Measurements from ENCODE around the gene PIGM. TPM values are rescaled to one million over a fixed set of nuclear protein-coding genes. Genes with fewer than 3 reads are reported as not detected.

PIGM gene
- total RNA-seq (2021) = 4.4 to 5.2 TPM (median 4.4 TPM) in 3 replicates
- Bru-seq, nascent RNA = percentile 92 among the genes with signal in this experiment
- long read RNA-seq, experiment 1, full-length matches to known transcripts = 56 of 57 reads
- long read RNA-seq, experiment 1, partial matches to known transcripts = 0 of 57 reads
- long read RNA-seq, experiment 1, other reads (novel, unspliced or antisense) = 1 of 57 reads
- long read RNA-seq, experiment 2, full-length matches to known transcripts = 11 of 12 reads
- long read RNA-seq, experiment 2, partial matches to known transcripts = 0 of 12 reads
- long read RNA-seq, experiment 2, other reads (novel, unspliced or antisense) = 1 of 12 reads
- long read RNA-seq, experiment 3, full-length matches to known transcripts = 61 of 63 reads
- long read RNA-seq, experiment 3, partial matches to known transcripts = 0 of 63 reads
- long read RNA-seq, experiment 3, other reads (novel, unspliced or antisense) = 2 of 63 reads

DNA sequence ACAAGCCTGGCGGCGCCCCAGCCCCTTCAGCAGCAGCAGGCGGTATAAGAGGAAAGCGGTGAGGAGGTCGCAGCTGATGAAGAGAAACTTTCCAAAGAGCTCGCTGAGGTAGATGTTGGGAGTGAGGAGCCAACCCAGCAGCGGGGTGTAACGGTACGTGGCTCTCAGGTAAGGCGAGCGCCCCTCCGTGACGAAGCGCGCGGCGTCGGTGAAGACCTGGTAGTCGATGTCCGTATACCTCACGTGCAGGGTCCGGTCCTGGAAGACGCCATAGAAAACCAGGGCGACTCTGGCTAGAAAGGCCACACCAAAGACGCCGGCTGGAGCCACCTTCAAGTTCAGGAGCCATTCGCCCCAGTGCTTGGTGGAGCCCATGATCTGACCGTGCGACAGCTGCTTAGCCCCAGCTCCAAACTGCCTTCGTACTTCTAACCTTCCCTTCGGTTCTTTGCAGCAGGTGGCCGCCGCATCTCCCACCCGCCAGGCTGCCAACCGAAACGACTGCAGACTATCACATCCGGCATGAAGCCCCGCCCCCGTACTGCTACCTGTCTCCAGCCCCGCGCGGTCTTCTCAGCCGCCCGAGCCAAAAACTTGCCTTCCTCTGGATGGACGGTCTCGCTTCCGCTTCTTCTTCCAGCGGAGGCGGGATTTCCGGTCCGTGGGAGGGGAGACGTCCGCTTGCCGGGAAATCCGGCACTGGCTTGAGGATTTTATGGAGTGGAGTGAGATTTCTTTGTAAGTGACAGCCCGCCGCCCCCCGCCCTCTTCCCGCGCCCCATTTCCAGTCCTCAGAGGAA lies at the start of gene PIGM:
Gene PIGM, minus strand, starts transcription at position 626 of the 800 bp plus-strand sequence. Its CDS starts 251 bp downstream, at position 375.
- ATAC-seq = peak; percentile 98
- peaks cover 12% of the 10 kb centered on the region; the same call in 1 of the 2 replicates for H3K27me3 Mint-ChIP-seq (ENCODE audit: low read depth)
- POLR2A ChIA-PET = interaction anchor here (0.6 to 1.1 kb wide), 4 partner anchors 10 to 369 kb away, joined by 3 to 4 read pairs (median 3); partner anchors contain the start of gene VANGL2
- H3K9me3 Mint-ChIP-seq = no peaks in the 10 kb centered on the region
- H3K36me3 Mint-ChIP-seq = no peaks in the 10 kb centered on the region
- DNase-seq (ENCODE audit: low spot score) = peak; percentile 99
- CTCF ChIA-PET = interaction anchor here (0.8 to 5.8 kb wide), 9 partner anchors 9 to 251 kb away, joined by 3 to 35 read pairs (median 13); partner anchors contain the start of gene DUSP23
- peak within 1 kb of the TSS; percentile 91 for H3K4me3 Mint-ChIP-seq
- H3K27ac Mint-ChIP-seq = peak within 1 kb of the TSS; percentile 97
- peaks cover 17% of the 10 kb centered on the region for H3K4me1 Mint-ChIP-seq
- no peak for TF ChIP-seq KAT7 (CRISPR knock-in tag; IDR thresholded peaks at IDR 0.05; ENCODE audit: borderline replicate concordance)
- TF ChIP-seq, protein P1, sequence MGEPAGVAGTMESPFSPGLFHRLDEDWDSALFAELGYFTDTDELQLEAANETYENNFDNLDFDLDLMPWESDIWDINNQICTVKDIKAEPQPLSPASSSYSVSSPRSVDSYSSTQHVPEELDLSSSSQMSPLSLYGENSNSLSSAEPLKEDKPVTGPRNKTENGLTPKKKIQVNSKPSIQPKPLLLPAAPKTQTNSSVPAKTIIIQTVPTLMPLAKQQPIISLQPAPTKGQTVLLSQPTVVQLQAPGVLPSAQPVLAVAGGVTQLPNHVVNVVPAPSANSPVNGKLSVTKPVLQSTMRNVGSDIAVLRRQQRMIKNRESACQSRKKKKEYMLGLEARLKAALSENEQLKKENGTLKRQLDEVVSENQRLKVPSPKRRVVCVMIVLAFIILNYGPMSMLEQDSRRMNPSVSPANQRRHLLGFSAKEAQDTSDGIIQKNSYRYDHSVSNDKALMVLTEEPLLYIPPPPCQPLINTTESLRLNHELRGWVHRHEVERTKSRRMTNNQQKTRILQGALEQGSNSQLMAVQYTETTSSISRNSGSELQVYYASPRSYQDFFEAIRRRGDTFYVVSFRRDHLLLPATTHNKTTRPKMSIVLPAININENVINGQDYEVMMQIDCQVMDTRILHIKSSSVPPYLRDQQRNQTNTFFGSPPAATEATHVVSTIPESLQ (CRISPR knock-in tag; IDR thresholded peaks at IDR 0.05) = no peak
- no peak for TF ChIP-seq ZNF138 (CRISPR knock-in tag; conservative IDR thresholded peaks at IDR 0.05)
- TF ChIP-seq, protein P2, sequence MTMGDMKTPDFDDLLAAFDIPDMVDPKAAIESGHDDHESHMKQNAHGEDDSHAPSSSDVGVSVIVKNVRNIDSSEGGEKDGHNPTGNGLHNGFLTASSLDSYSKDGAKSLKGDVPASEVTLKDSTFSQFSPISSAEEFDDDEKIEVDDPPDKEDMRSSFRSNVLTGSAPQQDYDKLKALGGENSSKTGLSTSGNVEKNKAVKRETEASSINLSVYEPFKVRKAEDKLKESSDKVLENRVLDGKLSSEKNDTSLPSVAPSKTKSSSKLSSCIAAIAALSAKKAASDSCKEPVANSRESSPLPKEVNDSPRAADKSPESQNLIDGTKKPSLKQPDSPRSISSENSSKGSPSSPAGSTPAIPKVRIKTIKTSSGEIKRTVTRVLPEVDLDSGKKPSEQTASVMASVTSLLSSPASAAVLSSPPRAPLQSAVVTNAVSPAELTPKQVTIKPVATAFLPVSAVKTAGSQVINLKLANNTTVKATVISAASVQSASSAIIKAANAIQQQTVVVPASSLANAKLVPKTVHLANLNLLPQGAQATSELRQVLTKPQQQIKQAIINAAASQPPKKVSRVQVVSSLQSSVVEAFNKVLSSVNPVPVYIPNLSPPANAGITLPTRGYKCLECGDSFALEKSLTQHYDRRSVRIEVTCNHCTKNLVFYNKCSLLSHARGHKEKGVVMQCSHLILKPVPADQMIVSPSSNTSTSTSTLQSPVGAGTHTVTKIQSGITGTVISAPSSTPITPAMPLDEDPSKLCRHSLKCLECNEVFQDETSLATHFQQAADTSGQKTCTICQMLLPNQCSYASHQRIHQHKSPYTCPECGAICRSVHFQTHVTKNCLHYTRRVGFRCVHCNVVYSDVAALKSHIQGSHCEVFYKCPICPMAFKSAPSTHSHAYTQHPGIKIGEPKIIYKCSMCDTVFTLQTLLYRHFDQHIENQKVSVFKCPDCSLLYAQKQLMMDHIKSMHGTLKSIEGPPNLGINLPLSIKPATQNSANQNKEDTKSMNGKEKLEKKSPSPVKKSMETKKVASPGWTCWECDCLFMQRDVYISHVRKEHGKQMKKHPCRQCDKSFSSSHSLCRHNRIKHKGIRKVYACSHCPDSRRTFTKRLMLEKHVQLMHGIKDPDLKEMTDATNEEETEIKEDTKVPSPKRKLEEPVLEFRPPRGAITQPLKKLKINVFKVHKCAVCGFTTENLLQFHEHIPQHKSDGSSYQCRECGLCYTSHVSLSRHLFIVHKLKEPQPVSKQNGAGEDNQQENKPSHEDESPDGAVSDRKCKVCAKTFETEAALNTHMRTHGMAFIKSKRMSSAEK (CRISPR knock-in tag; IDR thresholded peaks at IDR 0.05; ENCODE audit: borderline replicate concordance) = no peak
- no peak for TF ChIP-seq SMAD4 (CRISPR knock-in tag; IDR thresholded peaks at IDR 0.05)
- TF ChIP-seq, protein P3, sequence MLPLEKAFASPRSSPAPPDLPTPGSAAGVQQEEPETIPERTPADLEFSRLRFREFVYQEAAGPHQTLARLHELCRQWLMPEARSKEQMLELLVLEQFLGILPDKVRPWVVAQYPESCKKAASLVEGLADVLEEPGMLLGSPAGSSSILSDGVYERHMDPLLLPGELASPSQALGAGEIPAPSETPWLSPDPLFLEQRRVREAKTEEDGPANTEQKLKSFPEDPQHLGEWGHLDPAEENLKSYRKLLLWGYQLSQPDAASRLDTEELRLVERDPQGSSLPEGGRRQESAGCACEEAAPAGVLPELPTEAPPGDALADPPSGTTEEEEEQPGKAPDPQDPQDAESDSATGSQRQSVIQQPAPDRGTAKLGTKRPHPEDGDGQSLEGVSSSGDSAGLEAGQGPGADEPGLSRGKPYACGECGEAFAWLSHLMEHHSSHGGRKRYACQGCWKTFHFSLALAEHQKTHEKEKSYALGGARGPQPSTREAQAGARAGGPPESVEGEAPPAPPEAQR (CRISPR knock-in tag; IDR thresholded peaks at IDR 0.05) = no peak
- TF ChIP-seq ZNF671 (CRISPR knock-in tag; IDR thresholded peaks at IDR 0.05) = no peak
- TF ChIP-seq NFATC4 (CRISPR knock-in tag; IDR thresholded peaks at IDR 0.05) = no peak
- TF ChIP-seq, protein P4, sequence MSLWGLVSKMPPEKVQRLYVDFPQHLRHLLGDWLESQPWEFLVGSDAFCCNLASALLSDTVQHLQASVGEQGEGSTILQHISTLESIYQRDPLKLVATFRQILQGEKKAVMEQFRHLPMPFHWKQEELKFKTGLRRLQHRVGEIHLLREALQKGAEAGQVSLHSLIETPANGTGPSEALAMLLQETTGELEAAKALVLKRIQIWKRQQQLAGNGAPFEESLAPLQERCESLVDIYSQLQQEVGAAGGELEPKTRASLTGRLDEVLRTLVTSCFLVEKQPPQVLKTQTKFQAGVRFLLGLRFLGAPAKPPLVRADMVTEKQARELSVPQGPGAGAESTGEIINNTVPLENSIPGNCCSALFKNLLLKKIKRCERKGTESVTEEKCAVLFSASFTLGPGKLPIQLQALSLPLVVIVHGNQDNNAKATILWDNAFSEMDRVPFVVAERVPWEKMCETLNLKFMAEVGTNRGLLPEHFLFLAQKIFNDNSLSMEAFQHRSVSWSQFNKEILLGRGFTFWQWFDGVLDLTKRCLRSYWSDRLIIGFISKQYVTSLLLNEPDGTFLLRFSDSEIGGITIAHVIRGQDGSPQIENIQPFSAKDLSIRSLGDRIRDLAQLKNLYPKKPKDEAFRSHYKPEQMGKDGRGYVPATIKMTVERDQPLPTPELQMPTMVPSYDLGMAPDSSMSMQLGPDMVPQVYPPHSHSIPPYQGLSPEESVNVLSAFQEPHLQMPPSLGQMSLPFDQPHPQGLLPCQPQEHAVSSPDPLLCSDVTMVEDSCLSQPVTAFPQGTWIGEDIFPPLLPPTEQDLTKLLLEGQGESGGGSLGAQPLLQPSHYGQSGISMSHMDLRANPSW (CRISPR knock-in tag; conservative IDR thresholded peaks at IDR 0.05; ENCODE audit: low read depth) = no peak
- TF ChIP-seq, protein P5, sequence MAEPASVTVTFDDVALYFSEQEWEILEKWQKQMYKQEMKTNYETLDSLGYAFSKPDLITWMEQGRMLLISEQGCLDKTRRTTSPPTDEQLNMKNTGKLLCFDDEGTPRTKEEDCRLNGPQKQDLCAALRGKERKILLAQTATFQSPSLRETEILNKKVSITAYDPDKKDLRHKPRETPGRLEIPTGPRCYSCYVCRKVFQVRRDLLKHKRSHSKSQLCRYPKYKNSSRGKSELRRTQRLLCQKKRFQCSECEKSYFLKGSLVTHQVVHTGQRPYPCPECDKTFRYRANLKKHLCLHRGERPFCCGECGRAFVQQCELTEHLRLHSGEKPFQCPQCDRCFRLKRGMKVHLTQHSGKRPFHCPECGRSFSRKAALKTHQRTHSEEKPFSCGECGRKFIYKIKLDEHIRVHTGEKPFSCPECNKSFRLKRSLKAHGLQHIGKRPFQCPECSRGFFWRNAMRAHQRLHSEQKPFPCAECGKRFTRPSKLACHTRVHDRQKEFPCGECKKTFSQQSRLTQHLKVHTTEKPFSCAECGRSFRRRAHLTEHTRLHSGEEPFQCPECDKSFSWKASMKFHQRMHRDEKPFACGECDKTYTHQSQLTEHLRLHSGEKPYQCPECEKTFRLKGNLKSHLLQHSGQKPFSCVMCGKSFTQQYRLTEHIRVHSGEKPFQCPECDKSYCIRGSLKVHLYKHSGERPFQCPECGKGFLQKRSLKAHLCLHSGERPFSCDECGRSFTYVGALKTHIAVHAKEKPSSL (CRISPR knock-in tag; conservative IDR thresholded peaks at IDR 0.05) = no peak
- TF ChIP-seq, protein P6, sequence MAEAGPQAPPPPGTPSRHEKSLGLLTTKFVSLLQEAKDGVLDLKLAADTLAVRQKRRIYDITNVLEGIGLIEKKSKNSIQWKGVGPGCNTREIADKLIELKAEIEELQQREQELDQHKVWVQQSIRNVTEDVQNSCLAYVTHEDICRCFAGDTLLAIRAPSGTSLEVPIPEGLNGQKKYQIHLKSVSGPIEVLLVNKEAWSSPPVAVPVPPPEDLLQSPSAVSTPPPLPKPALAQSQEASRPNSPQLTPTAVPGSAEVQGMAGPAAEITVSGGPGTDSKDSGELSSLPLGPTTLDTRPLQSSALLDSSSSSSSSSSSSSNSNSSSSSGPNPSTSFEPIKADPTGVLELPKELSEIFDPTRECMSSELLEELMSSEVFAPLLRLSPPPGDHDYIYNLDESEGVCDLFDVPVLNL (CRISPR knock-in tag; IDR thresholded peaks at IDR 0.05; ENCODE audit: borderline replicate concordance, low read depth) = no peak
- TF ChIP-seq OVOL2 (CRISPR knock-in tag; IDR thresholded peaks at IDR 0.05; ENCODE audit: borderline replicate concordance) = no peak; the same call in 1 of the 2 replicates
- peak; percentile 48; the same call in 1 of the 2 replicates for TF ChIP-seq TEAD1 (CRISPR knock-in tag; IDR thresholded peaks at IDR 0.05)
- TF ChIP-seq, protein P7, sequence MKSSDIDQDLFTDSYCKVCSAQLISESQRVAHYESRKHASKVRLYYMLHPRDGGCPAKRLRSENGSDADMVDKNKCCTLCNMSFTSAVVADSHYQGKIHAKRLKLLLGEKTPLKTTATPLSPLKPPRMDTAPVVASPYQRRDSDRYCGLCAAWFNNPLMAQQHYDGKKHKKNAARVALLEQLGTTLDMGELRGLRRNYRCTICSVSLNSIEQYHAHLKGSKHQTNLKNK (CRISPR knock-in tag; IDR thresholded peaks at IDR 0.05) = no peak
- peak; percentile 69; the same call in 1 of the 2 replicates for TF ChIP-seq FOXP1 (CRISPR knock-in tag; IDR thresholded peaks at IDR 0.05; ENCODE audit: borderline replicate concordance)
- TF ChIP-seq, protein P8, sequence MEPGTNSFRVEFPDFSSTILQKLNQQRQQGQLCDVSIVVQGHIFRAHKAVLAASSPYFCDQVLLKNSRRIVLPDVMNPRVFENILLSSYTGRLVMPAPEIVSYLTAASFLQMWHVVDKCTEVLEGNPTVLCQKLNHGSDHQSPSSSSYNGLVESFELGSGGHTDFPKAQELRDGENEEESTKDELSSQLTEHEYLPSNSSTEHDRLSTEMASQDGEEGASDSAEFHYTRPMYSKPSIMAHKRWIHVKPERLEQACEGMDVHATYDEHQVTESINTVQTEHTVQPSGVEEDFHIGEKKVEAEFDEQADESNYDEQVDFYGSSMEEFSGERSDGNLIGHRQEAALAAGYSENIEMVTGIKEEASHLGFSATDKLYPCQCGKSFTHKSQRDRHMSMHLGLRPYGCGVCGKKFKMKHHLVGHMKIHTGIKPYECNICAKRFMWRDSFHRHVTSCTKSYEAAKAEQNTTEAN (CRISPR knock-in tag; IDR thresholded peaks at IDR 0.05) = no peak
- no peak for TF ChIP-seq ZNF317 (CRISPR knock-in tag; IDR thresholded peaks at IDR 0.05; ENCODE audit: borderline replicate concordance, low read depth)
